Panc1 (cell line): Measurements from ENCODE around the gene RNF144A. TPM values are rescaled to one million over a fixed set of nuclear protein-coding genes. Genes with fewer than 3 reads are reported as not detected.
A peak's percentile ranks its signal among the peaks of the same experiment; 100 is the strongest.

Experiments used
- ATAC-seq: fragments of 200-7000 bp; cut with Tn5 transposase; 2 replicates; pipeline ENCODE4 v1.9.1; 2020; ENCODE audit warnings: mild to moderate bottlenecking, moderate library complexity
- BruUV-seq: library from RNA; stranded (reverse); fragments of 400-500 nt; replicated peaks from 2 replicates; lab custom pipeline; 2021; lab: Mats Ljungman, UMichigan
- CTCF ChIA-PET: fragments of 300-600 bp; sonication (Branson Sonifier 250); formaldehyde crosslinking; loops from one replicate; lab custom pipeline; 2022; ENCODE audit warnings: antibody characterized with exemption; lab: Charles Lee
- POLR2A ChIA-PET: fragments of 300-600 bp; sonication (Branson Sonifier 250); formaldehyde crosslinking; loops from one replicate; lab custom pipeline; 2022; ENCODE audit warnings: antibody characterized with exemption; lab: Charles Lee
- DNase-seq: peaks from one replicate; pipeline ENCODE4 v3.0.0-alpha.2; 2010; ENCODE audit warnings: low read depth, low spot score
- H3K27ac ChIP-seq: 2 replicates; pipeline ENCODE4 v1.5.1; 2011; ENCODE audit warnings: mild to moderate bottlenecking, low read length, inconsistent platforms
- H3K27me3 ChIP-seq: fragments of 200-500 bp; sonication (Bioruptor generic); 2 replicates; pipeline ENCODE4 v1.6.0; 2014; ENCODE audit warnings: low read length, inconsistent platforms; ENCODE audit not compliant: control insufficient read depth, insufficient read depth
- H3K36me3 ChIP-seq: fragments of 200-500 bp; sonication (Bioruptor generic); 2 replicates; pipeline ENCODE4 v1.5.1; 2014; ENCODE audit warnings: inconsistent platforms, mild to moderate bottlenecking, low read length, moderate library complexity; ENCODE audit not compliant: control insufficient read depth, insufficient read depth
- H3K4me1 ChIP-seq: 2 replicates; pipeline ENCODE4 v1.5.1; 2011; ENCODE audit warnings: inconsistent platforms, mild to moderate bottlenecking, low read length, moderate library complexity; ENCODE audit not compliant: control insufficient read depth, insufficient read depth
- H3K4me3 ChIP-seq, 2 experiments: 2 replicates each; pipeline ENCODE4 v1.5.1; 2011 to 2012; ENCODE audit warnings: low read depth in 2 of 2, low read length in 2 of 2, mild to moderate bottlenecking in 2 of 2, inconsistent platforms in 1 of 2, moderate library complexity in 1 of 2
- H3K9me3 ChIP-seq: fragments of 200-500 bp; sonication (Bioruptor generic); 2 replicates; pipeline ENCODE4 v1.5.1; 2014; ENCODE audit warnings: low read depth, mild to moderate bottlenecking, inconsistent platforms, low read length, moderate library complexity; ENCODE audit not compliant: control insufficient read depth, insufficient read depth
- POLR2AphosphoS5 ChIP-seq: IDR thresholded peaks from 2 replicates; pipeline ENCODE4 v1.6.1; 2012; ENCODE audit warnings: mild to moderate bottlenecking, low read depth, low read length, moderate library complexity
- SIN3A ChIP-seq: IDR thresholded peaks from 2 replicates; pipeline ENCODE4 v1.6.1; 2012; ENCODE audit warnings: low read depth, mild to moderate bottlenecking, low read length, moderate library complexity, borderline replicate concordance; ENCODE audit not compliant: insufficient read depth
- TCF7L2 ChIP-seq: IDR thresholded peaks from 2 replicates; pipeline ENCODE4 v1.6.1; 2011; ENCODE audit warnings: mild to moderate bottlenecking, low read depth, low read length, inconsistent platforms
- in situ Hi-C: cut with HindIII; loops from 2 replicates; pipeline ENCODE4 v1.10.0; 2016; ENCODE audit warnings: low sequenced_read_pairs, low pct_unique_long_range_greater_than_20kb
- intact Hi-C: fragments of 100-400 bp; cut with micrococcal nuclease; formaldehyde crosslinking; loops from one replicate; pipeline ENCODE4 v1.10.0; 2022; ENCODE audit not compliant: unreplicated experiment
- total RNA-seq: library from RNA; stranded (reverse); gene quantifications from one replicate; pipeline ENCODE4 v1.2.1, GENCODE V29; 2021; ENCODE audit not compliant: unreplicated experiment
- TF ChIP-seq, protein P1 (sequence below): fragments of 450-650 bp; IDR thresholded peaks from 2 replicates; pipeline ENCODE4 v1.5.1; 2017; ENCODE audit warnings: mild to moderate bottlenecking
- TF ChIP-seq, protein P2 (sequence below), 2 experiments: IDR thresholded peaks; 2 replicates each; pipeline ENCODE4 v1.6.1; 2011 to 2012; ENCODE audit warnings: low read depth in 2 of 2, control low read depth in 1 of 2, low read length in 1 of 2, mild to moderate bottlenecking in 1 of 2, moderate library complexity in 1 of 2; ENCODE audit not compliant: insufficient read depth in 1 of 2

The RNF144A gene
- total RNA-seq, 1 experiment from 2014 or later: 5.4 TPM

DNA sequence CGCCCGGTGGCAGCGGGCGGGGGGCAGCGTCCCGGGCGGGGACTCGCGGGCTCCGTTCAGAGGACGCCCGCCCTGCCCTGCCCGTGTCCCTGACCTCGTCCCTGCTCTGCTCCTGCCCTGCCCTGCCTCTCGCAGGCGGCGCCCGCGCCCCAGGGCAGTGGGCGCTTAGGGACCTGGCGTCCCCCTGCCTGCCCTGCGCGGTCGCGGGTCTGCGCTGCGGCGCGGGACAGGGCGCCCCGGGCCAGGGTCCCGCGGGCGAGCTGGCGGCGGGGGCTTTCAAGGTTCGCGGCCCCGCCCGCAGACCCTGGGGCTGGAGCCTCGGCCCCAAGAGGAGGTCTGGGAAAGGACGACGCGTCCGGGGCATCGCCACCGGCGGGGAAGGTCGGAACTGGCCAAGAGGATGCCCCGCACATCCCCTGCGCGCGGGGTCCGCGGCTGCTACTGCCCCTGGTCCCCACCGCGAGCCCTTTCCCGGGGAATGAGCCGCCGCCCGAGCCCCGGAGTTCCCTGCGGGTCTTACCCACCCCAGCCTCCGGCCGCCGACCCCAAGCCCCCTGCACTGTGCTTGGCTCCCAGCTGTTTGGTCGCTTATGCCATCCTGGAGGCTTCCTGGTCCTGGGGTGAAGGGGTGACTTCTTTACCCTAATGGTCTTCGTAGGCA, 679 bp downstream of the RNF144A start:
- TF ChIP-seq TCF7L2: no peak
- TF ChIP-seq, protein P1, sequence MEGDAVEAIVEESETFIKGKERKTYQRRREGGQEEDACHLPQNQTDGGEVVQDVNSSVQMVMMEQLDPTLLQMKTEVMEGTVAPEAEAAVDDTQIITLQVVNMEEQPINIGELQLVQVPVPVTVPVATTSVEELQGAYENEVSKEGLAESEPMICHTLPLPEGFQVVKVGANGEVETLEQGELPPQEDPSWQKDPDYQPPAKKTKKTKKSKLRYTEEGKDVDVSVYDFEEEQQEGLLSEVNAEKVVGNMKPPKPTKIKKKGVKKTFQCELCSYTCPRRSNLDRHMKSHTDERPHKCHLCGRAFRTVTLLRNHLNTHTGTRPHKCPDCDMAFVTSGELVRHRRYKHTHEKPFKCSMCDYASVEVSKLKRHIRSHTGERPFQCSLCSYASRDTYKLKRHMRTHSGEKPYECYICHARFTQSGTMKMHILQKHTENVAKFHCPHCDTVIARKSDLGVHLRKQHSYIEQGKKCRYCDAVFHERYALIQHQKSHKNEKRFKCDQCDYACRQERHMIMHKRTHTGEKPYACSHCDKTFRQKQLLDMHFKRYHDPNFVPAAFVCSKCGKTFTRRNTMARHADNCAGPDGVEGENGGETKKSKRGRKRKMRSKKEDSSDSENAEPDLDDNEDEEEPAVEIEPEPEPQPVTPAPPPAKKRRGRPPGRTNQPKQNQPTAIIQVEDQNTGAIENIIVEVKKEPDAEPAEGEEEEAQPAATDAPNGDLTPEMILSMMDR: no peak
- TF ChIP-seq, protein P2, sequence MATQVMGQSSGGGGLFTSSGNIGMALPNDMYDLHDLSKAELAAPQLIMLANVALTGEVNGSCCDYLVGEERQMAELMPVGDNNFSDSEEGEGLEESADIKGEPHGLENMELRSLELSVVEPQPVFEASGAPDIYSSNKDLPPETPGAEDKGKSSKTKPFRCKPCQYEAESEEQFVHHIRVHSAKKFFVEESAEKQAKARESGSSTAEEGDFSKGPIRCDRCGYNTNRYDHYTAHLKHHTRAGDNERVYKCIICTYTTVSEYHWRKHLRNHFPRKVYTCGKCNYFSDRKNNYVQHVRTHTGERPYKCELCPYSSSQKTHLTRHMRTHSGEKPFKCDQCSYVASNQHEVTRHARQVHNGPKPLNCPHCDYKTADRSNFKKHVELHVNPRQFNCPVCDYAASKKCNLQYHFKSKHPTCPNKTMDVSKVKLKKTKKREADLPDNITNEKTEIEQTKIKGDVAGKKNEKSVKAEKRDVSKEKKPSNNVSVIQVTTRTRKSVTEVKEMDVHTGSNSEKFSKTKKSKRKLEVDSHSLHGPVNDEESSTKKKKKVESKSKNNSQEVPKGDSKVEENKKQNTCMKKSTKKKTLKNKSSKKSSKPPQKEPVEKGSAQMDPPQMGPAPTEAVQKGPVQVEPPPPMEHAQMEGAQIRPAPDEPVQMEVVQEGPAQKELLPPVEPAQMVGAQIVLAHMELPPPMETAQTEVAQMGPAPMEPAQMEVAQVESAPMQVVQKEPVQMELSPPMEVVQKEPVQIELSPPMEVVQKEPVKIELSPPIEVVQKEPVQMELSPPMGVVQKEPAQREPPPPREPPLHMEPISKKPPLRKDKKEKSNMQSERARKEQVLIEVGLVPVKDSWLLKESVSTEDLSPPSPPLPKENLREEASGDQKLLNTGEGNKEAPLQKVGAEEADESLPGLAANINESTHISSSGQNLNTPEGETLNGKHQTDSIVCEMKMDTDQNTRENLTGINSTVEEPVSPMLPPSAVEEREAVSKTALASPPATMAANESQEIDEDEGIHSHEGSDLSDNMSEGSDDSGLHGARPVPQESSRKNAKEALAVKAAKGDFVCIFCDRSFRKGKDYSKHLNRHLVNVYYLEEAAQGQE (IDR thresholded peaks at IDR 0.05; ENCODE audit: insufficient read depth in 1 of 2, low read depth in 2 of 2, low read length in 1 of 2): no peak
- TF ChIP-seq POLR2AphosphoS5: no peak
- DNase-seq: no peak
- Histone ChIP-seq H3K27ac (no peak overlapping the region), H3K36me3 (no peaks in the 10 kb centered on the region), H3K9me3 (no peaks in the 10 kb centered on the region), H3K4me1 (no peaks in the 10 kb centered on the region; the same call in 1 of the 2 replicates), H3K4me3 (peak overlapping the region; percentile 59 to 63), H3K27me3 (no peaks in the 10 kb centered on the region)
- CTCF ChIA-PET: interaction anchor here (0.6 to 0.7 kb wide), 4 partner anchors 10 to 1902 kb away, joined by 6 to 10 read pairs (median 6); no protein-coding TSS in a partner anchor
- intact Hi-C loops (no loop called here), in situ Hi-C loops (no loop called here)
- BruUV-seq: no TSS peak
- POLR2A ChIA-PET: interaction anchor here (0.6 kb wide), 1 partner anchor 1937 kb away, joined by 10 read pairs; no protein-coding TSS in a partner anchor
- peak; percentile 80 for ATAC-seq

DNA sequence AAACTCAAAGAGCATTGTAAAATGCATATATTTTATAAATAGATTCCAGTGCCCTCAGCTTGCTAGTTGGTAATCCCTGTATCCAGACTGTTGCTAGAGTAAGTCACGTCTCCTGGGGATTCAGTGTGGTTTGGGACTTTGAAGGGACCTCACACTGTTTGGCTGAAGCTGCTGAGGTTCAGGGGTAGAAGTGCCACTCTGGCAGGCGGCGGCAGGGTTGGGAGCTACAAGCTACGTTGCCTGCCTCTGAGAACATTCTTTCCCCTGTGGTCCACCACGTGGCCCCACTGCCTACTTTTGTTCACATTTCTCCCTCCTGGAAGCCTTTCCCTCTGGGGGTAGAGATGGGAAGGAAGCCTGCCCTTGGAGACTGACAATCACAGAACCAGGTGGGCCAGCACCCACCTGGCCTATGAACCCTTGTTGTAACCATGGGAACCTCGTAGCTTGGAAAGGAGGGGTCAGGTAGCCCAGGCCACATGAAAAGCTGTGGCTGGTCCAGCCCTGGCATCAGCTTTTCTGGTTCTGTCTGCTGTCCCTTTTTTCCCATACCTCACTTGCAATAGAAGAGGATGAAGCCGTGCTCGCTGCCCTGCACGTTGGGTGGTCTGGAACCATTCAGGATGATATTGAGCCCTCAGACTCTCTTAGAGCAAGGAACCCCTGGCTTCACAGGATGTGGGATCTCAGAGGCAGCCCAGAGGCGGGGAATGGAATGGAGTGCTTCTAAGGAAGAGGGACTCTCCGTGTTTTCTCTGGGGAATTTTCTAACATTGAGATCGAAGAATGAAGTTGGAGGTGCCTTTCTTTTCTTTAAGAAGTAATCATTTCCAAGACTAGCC, 2.9 kb downstream of the RNF144A start:
- POLR2A ChIA-PET: no interaction called here

More for the DNA sequence above, 2.9 kb downstream of the RNF144A start:
- Histone ChIP-seq H3K4me3 (no peak overlapping the region), H3K36me3 (no peaks in the 10 kb centered on the region), H3K4me1 (no peaks in the 10 kb centered on the region; the same call in 1 of the 2 replicates), H3K27ac (no peak overlapping the region), H3K27me3 (no peaks in the 10 kb centered on the region), H3K9me3 (no peaks in the 10 kb centered on the region)
- DNase-seq (no peak), ATAC-seq (no peak)
- TF ChIP-seq, protein P1: no peak
- no peak for TF ChIP-seq SIN3A
- no peak for TF ChIP-seq TCF7L2
- TF ChIP-seq POLR2AphosphoS5: no peak
- TF ChIP-seq, protein P2 (IDR thresholded peaks at IDR 0.05; ENCODE audit: insufficient read depth in 1 of 2, low read depth in 2 of 2, low read length in 1 of 2): no peak
- in situ Hi-C loops (no loop called here), intact Hi-C loops (loop anchor here (5.0 kb wide), 1 partner anchor 117 kb away; no protein-coding TSS in a partner anchor)
- BruUV-seq: no TSS peak
- CTCF ChIA-PET: no interaction called here
